GM19035 (cell line): ENCODE data around the gene TBX22.
"Not testable (repeated sequence)": the region's sequence is repeated elsewhere in the genome, so short reads cannot be mapped to it uniquely, and the experiment has no call there.

Source experiments
- ATAC-seq: cut with Tn5 transposase; IDR thresholded peaks from one replicate; pipeline ENCODE4 v1.9.1; 2021; ENCODE audit not compliant: unreplicated experiment

TBX22 gene, protein sequence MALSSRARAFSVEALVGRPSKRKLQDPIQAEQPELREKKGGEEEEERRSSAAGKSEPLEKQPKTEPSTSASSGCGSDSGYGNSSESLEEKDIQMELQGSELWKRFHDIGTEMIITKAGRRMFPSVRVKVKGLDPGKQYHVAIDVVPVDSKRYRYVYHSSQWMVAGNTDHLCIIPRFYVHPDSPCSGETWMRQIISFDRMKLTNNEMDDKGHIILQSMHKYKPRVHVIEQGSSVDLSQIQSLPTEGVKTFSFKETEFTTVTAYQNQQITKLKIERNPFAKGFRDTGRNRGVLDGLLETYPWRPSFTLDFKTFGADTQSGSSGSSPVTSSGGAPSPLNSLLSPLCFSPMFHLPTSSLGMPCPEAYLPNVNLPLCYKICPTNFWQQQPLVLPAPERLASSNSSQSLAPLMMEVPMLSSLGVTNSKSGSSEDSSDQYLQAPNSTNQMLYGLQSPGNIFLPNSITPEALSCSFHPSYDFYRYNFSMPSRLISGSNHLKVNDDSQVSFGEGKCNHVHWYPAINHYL

DNA sequence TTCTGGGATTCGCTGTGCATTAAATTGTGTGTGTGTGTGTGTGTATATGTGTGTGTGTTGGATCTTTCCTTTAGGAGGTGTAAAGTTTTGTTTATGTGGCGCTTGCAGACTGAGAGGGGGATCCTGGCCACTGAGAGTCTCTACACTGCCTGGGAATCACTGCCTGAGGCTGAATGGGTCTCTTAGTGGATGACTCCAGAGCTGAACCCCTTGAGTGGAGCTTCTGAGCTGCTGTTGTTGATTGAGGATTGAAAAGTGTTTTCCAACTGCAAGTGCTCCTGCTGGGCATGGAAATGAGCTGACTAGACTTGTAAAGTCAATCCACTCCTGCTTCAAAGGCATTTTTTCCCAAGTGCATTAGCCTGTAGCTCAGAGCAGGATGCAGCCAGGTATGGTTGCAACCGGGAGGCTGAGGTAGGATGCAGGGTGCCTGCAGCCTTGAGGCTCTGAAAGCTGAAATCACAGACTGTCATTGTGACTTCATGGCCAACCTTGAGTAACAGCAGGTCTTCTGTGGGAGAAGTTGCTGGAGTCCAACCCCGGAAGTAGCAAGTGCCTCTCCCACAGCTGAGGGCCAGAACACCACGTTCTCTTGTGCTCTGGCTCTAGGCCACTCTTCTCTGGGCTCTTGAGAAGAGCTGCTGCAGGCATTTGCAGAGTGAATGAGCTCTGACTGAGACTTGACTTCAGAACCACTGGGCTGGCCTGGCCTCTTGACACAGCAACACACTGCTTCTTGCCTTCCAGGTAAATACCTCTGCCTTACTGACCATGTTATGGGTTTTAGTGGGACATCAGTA, at the start of gene TBX22:
Gene TBX22, plus strand, starts transcription at position 613 of the 800 bp plus-strand sequence. CDS start 7,517 bp downstream, outside the sequence.
- no peak for ATAC-seq

DNA sequence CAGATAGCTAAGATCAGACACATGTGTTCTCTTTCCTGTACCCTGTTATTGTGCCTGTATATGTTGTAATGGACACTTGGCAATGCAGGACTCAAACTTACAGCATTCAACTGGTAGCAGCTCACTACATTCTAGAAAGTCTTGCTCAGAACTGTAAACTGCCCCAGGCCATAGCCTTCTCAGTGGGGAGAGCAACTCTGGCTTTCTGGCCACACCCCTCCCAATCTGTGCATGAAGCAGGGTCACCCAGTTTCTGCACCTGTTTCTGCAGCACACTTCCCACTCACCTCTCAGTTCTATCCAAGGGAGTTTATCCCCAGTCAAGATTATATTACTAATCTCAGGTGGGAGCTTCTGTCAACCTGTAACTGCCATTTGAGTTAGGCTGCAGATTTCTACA, 38.9 kb upstream of the TBX22 start:
- no peak for ATAC-seq

DNA sequence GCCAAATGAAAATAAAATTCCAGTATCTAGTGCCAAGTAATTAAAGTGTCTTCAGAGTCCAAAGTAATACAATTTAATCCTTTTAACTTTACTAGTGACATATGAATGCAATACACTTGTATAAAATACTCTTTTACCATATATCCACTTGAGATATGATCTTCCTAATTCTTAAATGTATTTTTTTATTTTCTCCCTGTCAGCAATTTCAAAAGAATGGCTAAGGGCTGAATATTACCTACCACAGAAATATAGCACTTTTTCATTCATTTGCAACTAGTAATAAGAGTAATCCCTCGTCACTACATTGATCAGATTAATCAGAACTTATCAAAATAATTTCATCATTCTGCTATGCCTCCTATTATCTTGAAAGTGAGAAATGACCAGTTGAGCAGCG, 10.1 kb upstream of the TBX22 start:
- ATAC-seq: no peak

DNA sequence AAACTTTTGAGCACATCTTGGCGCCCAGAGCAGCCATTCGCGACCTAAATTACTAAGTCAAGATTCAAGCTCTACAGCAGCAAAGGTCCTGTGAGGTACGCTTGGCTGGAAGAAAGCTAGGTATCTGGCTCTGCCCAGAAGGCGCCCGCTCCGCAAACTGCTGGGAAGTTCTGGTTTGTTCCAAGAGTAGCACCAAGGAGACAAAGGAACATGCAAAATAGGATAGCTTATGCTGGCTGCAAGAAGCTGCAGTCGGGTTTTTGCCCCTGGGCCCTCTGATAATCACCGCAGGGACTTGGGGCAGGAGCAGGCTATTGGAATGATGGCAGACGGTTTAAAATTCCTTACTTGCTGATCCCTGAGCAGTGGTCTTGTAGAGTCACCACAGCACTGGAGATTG, 3.0 kb upstream of the TBX22 start:
- no peak for ATAC-seq

DNA sequence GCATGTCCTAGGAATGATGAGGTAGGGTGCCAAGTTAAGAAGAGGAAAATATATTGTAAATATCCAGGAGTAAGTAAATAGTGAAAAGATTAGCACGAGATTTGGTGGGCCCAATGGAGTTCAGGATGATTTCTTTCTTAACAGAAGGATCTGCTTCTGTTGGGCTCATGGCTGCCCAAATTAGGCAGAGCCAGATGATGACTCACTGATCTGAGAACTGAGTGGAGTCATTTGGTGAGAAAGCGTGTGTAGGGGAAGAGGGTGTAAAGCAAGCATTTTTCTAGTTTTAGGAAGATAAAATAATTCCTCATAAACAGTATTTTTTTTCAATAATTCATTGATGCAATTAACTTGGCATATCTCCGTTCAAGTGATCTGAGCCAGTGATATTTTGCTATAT, 1.6 kb downstream of the TBX22 start:
- ATAC-seq: no peak

DNA sequence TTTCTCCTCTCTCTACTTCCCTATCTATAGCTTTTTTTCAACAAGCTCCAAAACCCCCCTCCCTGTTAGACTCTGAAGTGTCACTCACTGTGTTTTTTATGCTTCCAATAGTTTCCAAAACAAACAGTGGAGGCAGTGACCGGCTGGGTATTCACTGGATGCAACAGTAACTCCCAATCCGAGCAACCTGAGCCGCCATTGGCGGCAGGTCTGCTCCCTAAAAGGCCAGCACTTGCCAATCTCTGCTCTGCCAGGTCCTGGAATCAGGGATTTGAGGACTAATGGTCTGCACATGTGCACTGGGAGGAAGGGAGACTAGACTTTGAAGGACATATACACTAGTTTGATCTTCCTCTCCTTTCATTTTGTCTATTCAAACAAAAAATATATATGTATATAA, 7.1 kb downstream of the TBX22 start:
- no peak for ATAC-seq

DNA sequence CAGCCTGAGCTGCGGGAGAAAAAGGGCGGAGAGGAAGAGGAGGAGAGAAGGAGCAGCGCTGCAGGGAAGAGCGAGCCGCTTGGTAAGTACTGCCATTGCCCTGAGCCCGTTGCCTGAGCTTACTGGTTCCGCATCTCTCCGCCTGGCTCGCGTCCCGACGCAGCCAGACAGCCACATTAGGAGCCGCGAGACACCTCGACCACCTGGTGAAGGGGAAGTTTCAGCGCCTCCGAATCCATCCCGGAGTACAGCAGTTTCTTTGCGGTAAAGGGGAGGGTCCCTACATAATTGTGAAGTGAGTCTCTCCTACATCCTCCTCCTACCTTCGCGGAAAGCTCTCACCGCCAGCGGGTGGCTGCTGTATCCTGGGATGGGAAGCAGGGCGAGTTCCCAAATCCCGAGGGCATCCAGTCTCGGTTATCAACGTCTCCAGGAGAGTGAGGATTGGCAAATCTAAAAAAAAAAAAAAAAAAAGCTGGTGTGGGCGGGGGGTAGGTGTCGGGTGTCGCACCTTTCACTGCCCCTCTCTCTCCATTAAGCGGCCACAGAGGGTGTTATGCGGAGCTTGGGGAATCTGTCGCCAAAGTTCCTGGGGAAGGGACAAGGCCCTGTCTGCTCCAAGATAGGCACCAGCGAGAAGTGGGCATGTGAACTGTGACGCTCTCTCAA, 7.9 kb downstream of the TBX22 start:
- ATAC-seq: no peak

DNA sequence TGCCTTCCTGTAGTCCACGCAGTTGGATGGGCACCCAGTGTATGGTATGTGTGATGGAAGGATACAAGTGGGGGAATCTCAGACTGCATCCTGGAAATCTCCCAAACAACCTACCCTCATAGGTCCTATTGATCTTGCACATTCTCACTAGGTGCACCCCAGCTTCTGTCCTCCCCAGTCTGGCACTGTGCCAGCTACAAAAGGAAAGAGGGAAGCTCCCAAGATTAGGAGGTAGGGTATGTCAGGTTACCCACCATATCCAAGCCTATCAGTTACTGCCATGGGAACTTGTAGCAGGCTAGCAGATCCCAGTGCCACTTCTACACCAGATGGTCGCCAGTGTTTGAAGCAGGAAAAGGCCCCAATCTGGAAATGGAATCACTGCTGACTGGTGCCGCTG, 11.6 kb downstream of the TBX22 start:
- no peak for ATAC-seq

DNA sequence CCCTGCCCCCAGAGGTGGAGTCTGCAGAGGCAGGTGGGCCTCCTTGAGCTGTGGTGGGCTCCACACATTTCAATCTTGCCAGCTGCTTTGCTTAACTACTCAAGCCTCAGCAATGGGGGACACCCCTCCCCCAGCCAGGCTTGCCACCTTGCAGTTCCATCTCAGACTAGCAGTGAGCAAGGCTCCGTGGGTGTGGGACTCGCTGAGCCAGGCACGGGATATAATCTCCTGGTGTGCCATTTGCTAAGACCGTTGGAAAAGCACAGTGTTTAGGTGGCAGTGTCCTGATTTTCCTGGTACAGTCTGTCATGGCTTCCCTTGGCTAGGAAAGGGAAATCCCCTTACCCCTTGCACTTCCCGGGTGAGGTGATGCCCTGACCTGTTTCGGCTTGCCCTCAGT, 51.6 kb downstream of the TBX22 start:
- not testable (repeated sequence) for ATAC-seq

DNA sequence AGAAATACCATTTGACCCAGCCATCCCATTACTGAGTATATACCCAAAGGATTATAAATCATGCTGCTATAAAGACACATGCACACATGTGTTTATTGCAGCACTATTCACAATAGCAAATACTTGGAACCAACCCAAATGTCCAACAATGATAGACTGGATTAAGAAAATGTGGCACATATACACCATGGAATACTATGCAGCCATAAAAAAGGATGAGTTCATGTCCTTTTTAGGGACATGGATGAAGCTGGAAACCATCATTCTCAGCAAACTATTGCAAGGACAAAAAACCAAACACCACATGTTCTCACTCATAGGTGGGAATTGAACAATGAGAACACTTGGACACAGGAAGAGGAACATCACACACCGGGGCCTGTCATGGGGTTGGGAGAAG, 61.1 kb downstream of the TBX22 start:
- ATAC-seq: not testable (repeated sequence)
